GM18519 (cell line): Measurements from ENCODE around the gene GRIN2A.

ENCODE experiments used
- ATAC-seq: cut with Tn5 transposase; IDR thresholded peaks from one replicate; pipeline ENCODE4 v1.9.1; 2021; ENCODE audit warnings: mild to moderate bottlenecking, moderate library complexity; ENCODE audit not compliant: unreplicated experiment, low FRiP score

GRIN2A gene

GRCh38 chr16:9934723-9935508 lies 247.3 kb downstream of the GRIN2A start:
- ATAC-seq = no peak

GRCh38 chr16:9932919-9933653 lies 249.1 kb downstream of the GRIN2A start:
- ATAC-seq = no peak

- no peak for ATAC-seq
Measured at GRCh38 chr16:9932000-9932399, 250.2 kb downstream of the GRIN2A start.

- no peak for ATAC-seq
Measured at GRCh38 chr16:9929836-9930235, 252.4 kb downstream of the GRIN2A start.

- ATAC-seq = peak; percentile 72
Measured at GRCh38 chr16:9929313-9929712, 252.9 kb downstream of the GRIN2A start.

GRCh38 chr16:9922441-9922840 lies 259.8 kb downstream of the GRIN2A start:
- no peak for ATAC-seq

GRCh38 chr16:9921997-9922396 lies 260.2 kb downstream of the GRIN2A start:
- no peak for ATAC-seq

GRCh38 chr16:9919460-9919859 lies 262.8 kb downstream of the GRIN2A start:
- no peak for ATAC-seq

- ATAC-seq = no peak
Measured at GRCh38 chr16:9917691-9918090, 264.5 kb downstream of the GRIN2A start.

GRCh38 chr16:9913604-9914326 lies 268.5 kb downstream of the GRIN2A start:
- ATAC-seq = no peak

GRCh38 chr16:9911989-9912388 lies 270.2 kb downstream of the GRIN2A start:
- no peak for ATAC-seq

- no peak for ATAC-seq
Measured at GRCh38 chr16:9911231-9911630, 271.0 kb downstream of the GRIN2A start.

GRCh38 chr16:9909072-9909825 lies 273.0 kb downstream of the GRIN2A start:
- no peak for ATAC-seq

- no peak for ATAC-seq
Measured at GRCh38 chr16:9908613-9909012, 273.6 kb downstream of the GRIN2A start.

- ATAC-seq = no peak
Measured at GRCh38 chr16:9907752-9908151, 274.5 kb downstream of the GRIN2A start.

- no peak for ATAC-seq
Measured at GRCh38 chr16:9906218-9906617, 276.0 kb downstream of the GRIN2A start.

GRCh38 chr16:9904526-9904925 lies 277.7 kb downstream of the GRIN2A start:
- ATAC-seq = no peak

GRCh38 chr16:9900576-9900975 lies 281.7 kb downstream of the GRIN2A start:
- ATAC-seq = no peak

- ATAC-seq = no peak
Measured at GRCh38 chr16:9898555-9898954, 283.7 kb downstream of the GRIN2A start.

- no peak for ATAC-seq
Measured at GRCh38 chr16:9898124-9898523, 284.1 kb downstream of the GRIN2A start.

GRCh38 chr16:9895817-9896216 lies 286.4 kb downstream of the GRIN2A start:
- ATAC-seq = no peak
